A549 treated with ZK216348 at 1 μM for 4 hours (cell line): ENCODE data around the gene PARD3B. TPM values are rescaled to one million over a fixed set of nuclear protein-coding genes. Genes with fewer than 3 reads are reported as not detected.

ENCODE experiments used
- total RNA-seq: library from RNA; stranded (reverse); fragments of 200-300 nt; extraction: Qiagen RNA extraction; gene quantifications from 5 replicates; pipeline ENCODE4 v1.2.3, GENCODE V29; 2022; ENCODE audit warnings: low read depth

PARD3B gene
- 0.73 to 1.1 TPM (median 0.85 TPM) in 5 replicates for total RNA-seq

GRCh38 chr2:204544961-204545860, at the start of gene PARD3B:
Gene PARD3B, plus strand, starts transcription at chr2:204545475. Its CDS starts 525 bp downstream, at chr2:204546000.

